Posterior vena cava (tissue), 2 donors: ENCODE results near the gene RGS9BP. TPM values are rescaled to one million over a fixed set of nuclear protein-coding genes. Genes with fewer than 3 reads are reported as not detected.
"Not testable (repeated sequence)": the region's sequence is repeated elsewhere in the genome, so short reads cannot be mapped to it uniquely, and the experiment has no call there.

ENCODE experiments used
- DNase-seq: peaks from one replicate; pipeline ENCODE4 v3.0.0-alpha.2; 2020; ENCODE audit warnings: low spot score
- intact Hi-C, 2 donors: fragments of 100-400 bp; cut with DNase I; formaldehyde crosslinking; loops; one replicate each; pipeline versions ENCODE4 v1.14.1 to v1.14.2; 2022 to 2023
- long read RNA-seq, 2 donors: library from polyadenylated mRNA; unstranded; transcript quantifications; one replicate each; pipeline ENCODE4 v2.0.0, GENCODE V29; 2020 to 2021
- total RNA-seq, 2 donors: library from RNA; stranded (reverse); fragmentation: NEBNext Ultra II Directional; extraction: Animal tissue kit (Norgen Biotek cat#: 25700); gene quantifications; one replicate each; pipeline ENCODE4 v1.2.1, GENCODE V29; 2021
- donor health status: DM: yes; HTN: yes; CAD: no.
- donor health status: DM: yes; HTN: yes; CAD: no.

RGS9BP gene, protein sequence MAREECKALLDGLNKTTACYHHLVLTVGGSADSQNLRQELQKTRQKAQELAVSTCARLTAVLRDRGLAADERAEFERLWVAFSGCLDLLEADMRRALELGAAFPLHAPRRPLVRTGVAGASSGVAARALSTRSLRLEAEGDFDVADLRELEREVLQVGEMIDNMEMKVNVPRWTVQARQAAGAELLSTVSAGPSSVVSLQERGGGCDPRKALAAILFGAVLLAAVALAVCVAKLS
- under 1 TPM; 0.14 to 0.24 TPM for total RNA-seq
- long read RNA-seq, donor 1, partial matches to known transcripts: 0 of 1 reads
- long read RNA-seq, donor 1, other reads (novel, unspliced or antisense): 0 of 1 reads
- long read RNA-seq, donor 2: 0 reads

DNA sequence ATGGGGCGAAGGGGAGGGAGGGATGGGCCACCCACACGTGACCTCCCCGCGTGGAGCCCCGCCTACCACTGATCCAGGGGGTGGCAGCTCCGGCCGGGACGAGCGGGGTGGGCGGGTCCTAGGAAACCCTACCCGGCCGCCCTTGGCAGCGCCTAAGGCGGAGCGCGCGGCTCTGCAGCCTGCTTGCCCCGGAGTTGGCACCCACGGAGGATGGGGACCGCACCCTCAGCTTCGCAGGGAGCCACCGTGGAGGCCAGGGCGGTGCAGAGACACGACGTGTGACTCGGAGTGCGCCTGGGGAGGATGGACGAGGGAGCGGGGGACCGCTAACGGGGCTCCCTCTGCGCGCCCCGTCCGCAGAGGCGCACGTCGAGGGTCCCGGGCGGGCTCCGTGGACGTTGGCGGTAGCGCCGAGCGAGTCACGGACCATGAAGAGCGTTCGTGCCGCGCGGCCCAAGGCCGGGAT, at the start of gene RGS9BP:
Gene RGS9BP, plus strand, starts transcription at position 129 of the 466 bp plus-strand sequence. CDS start 416 bp downstream, outside the sequence.
- intact Hi-C loops: no loop called here
- DNase-seq: peak; percentile 93

DNA sequence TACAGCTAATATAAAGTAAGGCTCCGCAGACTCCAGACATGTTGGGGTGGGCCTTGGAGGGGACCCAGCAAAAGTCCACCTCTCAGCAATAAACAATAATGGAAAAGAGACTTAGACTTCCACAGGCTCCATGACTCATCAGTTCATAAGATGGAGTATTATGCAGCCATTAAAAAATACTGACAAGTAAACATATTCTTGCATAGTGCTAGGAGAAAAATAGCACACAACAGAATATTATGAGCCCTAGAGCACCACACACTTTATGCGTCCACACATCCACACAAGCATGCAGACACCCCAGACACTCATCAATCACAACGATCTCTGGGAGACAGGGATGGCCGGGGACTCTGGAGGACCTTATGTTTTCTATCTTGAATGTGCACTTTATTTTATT, 48.7 kb upstream of the RGS9BP start:
- intact Hi-C loops: no loop called here
- DNase-seq: no peak

DNA sequence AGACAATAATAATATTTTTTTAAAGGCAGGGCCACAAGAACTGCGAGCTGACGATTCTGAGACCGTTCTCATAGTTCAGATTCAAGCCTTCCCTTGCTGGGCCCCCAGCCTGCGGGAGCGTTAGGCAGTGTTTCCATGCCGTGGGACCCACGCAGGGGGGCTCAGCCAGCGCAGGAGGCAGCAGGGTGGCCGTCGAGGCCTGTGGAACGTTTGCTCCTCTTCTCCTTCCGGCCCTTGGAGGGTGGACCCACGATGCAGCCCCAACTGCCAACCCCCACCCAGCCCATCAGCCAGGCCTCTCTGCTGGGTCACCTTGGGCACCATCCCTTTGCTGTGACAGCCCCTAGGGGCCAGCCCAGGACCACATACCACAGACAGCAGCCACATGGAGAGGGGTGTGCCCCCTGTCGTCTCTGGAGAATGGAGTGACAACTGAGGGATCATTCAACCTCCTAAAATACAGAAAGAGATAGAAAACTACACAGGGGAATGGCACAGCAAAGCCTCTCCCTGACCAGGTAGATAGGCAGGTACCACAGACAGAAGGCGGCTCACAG, 47.9 kb upstream of the RGS9BP start:
- intact Hi-C loops: no loop called here
- DNase-seq: no peak

DNA sequence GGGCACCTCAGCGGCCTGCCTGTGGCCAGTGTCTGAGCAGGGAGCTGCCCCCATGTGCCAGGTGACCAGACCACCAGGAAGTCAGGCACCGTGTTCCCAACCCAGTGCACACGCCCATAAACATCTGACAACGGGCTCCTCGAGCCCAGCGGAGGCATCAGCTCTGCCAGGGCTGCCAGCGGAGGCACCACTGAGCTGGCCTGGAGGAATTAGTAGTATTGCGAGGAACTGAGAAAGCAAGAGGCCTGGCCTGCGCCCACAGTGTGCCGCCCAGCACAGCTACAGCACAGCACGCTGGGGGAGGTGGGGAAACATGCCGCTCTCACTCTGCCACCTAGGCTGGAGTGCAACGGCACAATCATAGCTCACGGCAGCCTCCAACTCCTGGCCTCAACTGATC, 45.3 kb upstream of the RGS9BP start:
- no peak for DNase-seq
- intact Hi-C loops: no loop called here

DNA sequence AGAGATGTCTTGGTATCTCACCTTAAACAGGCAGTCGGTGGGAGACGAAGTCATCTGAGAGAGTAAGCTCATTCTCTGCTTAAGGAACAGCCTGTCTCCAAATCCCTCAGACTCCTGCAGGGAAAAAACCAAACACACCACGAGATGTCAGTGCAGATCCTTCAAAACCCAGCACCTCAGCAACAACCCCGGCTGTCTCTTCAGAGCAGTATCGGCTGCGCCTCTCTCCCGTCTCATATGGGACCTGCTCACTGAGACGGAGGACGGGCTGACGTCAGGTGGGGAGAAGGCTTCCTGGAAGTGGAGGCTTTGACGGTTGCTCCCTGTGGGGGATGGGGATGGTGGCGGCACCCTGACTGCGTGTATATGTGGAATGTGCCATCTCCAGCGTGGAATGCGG, 44.3 kb upstream of the RGS9BP start:
- intact Hi-C loops: no loop called here
- DNase-seq: no peak

DNA sequence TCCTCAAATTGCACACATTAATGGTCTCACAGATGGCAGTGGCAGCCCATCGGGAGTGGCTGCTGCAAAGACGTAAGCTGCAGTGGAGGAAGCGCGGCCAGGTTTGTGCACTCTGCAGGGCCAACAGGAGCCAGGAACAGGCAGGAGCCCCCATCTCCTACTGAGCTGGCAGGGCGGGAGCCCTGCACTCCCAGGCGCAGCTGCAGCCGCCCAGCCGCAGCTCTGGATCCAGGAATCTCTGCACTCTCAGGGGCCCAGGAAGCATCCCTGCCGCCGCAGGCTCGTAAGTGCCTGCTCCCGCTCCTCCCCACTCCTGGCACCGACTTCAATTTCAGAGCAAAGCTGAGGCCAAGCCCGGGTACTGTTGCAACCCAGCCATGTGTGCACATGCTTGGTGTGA, 38.2 kb upstream of the RGS9BP start:
- intact Hi-C loops: no loop called here
- no peak for DNase-seq

DNA sequence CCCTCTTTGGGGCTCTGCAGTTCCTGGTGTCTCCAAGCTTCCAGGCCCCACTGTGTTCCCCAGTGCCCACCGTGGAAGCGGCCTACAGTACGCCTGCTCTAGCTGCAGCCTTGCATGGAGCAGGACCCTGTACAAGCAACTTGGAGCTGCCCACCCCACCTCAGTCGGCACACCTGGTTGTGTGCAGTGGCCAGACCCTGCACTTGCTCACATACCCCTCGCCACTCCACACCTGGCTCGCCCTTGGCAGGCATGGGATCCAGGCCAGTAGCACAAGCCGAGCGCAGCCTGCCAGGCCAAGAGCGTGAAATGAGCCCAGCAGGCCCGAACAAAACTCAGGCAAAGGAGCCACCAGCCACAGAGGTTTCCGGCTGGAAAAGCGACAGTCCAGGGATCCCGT, 37.0 kb upstream of the RGS9BP start:
- no peak for DNase-seq
- intact Hi-C loops: no loop called here

DNA sequence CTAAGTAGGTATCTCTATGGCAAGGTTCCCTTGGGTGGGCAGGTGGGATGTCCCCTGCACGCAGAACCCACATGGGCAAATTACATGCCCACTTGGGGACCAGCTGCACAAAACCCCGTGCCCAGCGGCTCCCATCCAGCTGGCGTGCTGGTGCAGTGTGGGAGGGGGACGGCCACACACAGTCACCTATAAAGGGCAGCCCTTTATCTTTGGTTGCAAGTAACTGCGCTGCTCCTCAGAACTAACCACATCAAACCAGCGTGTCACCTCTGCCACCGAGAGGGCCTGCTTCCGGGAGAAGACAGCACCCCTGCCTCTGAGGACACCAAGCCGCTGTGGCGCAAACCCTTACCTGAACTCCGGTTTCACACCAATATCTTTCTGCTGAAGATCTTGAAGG, 32.9 kb upstream of the RGS9BP start:
- no peak for DNase-seq
- intact Hi-C loops: no loop called here

DNA sequence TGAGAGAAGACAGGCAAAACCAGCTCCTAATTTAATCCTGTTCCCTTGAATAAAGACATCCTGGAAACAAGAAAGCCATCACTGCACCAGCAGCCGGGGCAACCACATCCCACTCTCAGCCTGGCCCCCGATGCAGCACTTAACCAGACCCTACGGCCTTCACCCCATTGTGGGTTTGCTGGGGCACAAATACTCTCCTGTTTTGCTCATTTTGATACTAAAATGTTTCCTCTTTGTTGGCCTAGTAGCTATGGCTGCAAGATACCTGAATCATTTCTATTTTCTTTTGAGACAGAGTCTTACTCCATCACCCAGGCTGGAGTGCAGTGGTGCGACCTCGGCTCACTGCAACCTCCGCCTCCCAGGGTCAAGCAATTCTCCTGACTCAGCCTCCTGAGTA, 29.1 kb upstream of the RGS9BP start:
- intact Hi-C loops: no loop called here
- no peak for DNase-seq

DNA sequence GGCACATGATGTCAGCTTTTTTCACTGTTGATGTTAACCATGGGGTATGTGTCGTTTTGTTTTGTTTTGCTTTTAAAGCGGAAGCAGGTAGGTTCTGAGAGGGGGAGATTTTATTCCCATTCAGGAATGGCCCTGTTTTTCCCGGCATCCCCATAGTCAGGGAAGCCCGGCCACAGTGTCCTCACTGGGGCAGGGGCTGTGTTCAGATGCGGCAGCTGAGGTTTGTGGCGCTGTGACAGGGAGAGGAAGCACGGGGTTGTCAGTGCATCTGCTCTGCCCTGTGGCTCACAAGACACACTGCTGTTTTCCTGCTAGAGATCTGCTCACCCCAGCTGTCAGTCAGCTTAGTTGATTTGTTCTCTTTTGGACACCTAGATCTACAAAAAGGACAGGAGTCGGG, 28.3 kb upstream of the RGS9BP start:
- DNase-seq: no peak
- intact Hi-C loops: no loop called here

DNA sequence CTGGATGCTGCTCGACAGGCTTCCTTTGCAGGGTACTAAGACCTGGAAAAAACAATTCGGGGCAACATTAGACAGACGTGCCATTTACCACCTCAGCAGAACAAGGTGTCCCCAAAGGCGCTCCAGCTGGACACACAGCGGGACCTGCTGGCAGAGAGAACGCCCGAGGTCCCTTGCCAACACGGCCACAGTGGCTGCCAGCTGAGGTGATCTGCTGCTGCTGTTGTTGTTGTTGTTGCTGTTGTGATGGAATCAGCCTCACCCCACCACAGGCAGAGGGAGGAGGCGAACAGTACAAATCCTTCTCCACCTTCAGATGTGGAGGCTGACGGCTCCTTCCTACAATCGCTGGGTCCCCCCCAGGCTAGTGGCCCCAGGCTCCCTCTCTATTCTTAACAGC, 25.9 kb upstream of the RGS9BP start:
- intact Hi-C loops: no loop called here
- DNase-seq: no peak

DNA sequence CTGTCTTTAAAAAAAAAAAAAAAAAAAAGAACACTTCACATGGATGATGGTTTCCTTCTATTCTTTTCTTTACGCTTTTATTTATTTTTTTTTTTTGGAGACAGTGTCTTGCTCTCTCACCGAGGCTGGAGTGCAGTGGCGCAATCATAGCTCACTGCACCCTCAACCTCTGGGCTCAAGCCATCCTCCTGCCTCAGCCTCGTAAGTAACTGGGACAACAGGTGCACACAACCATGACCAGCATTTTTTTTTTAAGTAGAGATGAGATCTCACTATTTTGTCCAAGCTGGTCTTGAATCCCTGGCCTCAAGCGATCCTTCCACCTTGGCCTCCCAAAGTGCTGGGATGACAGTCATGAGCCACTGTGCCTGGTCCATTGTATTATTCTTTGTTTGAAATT, 25.0 kb upstream of the RGS9BP start:
- no peak for DNase-seq
- intact Hi-C loops: no loop called here

DNA sequence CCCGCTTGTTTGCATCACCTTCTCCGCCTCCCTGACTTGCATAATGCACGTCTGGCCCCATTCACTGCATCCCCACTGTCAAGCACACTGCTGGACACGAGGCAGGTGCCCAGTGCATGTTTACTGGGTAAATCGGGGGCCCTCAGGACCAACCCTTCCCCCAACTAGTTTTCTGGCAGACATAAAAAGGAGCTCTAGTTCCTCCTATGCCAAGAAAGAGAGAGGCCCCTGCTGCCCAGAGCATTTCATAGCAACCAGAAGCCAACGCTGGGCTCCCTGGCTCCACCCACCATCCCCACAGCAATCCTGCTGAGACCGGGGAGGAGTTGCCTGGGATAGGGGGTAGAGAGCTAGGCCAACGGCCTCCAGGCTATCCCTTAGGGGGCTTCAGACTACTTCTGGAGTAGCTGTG, 23.9 kb upstream of the RGS9BP start:
- intact Hi-C loops: no loop called here
- no peak for DNase-seq

DNA sequence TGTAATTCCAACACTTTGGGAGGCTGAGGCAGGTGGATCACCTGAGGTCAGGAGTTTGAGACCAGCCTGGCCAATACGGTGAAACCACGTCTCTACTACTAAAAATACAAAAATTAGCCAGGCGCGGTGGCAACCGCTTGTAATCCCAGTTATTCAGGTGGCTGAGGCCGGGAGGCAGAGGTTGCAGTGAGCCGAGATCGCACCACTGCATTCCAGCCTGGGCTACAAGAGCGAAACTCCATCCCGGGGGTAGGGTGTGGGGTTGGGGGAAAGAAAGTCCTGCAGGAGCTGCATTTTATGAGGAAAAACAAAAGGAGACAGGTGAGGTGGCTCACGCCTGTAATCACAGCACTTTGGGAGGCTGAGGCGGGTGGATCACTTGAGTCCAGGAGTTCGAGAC, 23.3 kb upstream of the RGS9BP start:
- intact Hi-C loops, DNase-seq: not testable (repeated sequence)

DNA sequence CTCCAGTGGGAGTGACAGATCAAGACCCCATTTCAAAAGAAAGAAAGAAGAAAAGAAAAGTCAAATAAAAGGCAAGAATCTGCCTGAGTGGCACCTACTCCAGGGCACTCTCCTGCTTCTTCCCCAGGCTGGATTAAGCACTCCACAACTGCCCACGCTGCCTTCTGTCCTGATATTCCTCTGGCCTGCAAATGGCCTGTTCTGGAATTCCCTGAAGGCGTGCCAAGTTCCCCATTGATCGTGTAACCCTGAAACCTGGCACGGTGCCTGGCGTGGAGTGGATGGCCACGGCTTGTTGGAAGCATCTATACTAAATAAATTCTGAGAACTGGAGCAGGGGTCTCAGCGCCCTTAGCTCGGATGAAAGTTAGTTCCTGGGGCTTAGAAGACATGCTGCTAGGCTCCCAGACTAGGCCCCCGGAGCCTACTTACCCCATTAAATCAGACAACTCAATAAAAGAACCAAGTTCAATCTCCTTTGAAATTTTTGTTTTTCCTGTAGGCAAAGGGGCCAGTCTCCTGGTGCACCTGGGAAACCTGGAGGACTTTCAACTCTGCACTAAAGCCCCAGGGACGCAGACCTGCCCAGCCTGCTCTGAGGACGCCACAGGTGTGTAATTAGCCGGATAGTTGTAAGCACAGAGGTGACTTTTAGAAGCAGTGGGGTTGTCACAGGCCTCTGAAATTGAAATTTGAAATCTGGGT, 22.6 kb upstream of the RGS9BP start:
- intact Hi-C loops: no loop called here
- no peak for DNase-seq

DNA sequence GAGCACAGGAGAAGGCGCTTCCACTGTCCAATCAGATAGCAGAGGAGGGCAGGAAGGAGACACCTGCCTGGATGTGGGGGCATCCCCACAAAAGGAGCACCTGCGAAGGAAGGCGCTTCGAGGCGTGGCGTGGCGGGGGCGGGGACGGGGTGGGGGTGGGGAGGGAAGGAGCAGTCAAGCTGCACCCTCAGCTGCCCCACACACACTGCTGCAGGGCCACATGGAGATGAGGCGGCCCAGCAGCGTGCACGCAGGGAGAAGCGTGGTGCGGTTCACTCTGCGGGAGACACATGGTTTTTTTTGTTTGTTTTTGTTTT, 22.1 kb upstream of the RGS9BP start:
- intact Hi-C loops: no loop called here
- no peak for DNase-seq

DNA sequence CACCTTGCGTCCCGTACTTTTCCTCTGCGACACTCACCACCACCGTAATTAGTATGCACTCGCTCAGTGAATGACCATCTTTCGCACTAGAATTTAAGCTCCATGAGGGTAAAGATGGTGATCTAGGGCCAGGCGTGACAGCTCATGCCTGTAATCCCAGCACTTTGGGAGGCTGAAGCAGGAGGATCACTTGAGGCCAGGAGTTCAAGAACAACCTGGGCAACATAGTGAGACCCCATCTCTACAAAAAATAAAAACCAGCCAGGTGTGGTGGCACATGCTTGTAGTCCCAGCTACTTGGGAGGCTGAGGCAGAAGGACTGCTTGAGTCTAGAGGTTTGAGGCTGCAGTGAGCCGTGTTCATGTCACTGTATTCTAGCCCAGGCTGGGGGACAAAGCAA, 19.3 kb upstream of the RGS9BP start:
- DNase-seq, intact Hi-C loops: not testable (repeated sequence)

DNA sequence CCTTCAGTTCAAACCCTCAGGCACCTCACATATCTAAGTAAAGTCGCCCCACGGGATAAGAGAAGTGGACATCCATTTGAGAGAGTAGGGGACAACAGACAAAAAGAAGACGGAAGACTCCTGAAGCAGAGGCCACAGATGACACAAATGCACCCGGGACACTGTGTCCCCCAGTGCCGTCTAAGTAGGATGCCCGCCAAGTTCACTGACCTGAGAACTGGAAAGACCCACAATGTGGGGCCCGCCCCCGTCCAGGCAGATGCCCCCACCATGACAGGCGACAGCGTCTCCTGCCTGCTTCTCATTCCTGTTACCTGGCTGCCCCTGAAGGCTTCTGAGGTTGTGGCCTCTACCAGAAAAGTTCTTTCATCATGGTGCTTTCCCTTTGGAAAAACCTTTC, 17.6 kb upstream of the RGS9BP start:
- no peak for DNase-seq
- intact Hi-C loops: no loop called here

DNA sequence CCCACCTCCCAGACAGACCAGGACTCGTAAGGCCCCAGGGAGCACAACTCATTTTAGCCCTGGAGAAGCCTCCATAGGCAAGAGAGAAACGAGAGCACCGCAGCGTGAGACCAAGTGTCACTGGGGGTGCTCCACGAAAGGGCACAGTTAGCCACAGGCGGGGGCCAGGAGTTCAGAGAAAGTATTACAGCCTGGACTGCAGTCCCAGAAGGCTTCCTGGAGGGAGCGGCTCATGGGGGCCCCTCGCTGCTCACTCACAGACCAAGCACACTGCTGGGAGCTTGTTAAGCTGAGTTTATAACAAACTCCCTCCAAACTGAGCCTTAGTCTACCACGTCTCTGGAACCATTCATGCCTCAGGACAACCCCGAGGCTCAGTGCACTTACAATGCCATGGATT, 17.1 kb upstream of the RGS9BP start:
- intact Hi-C loops: no loop called here
- no peak for DNase-seq

DNA sequence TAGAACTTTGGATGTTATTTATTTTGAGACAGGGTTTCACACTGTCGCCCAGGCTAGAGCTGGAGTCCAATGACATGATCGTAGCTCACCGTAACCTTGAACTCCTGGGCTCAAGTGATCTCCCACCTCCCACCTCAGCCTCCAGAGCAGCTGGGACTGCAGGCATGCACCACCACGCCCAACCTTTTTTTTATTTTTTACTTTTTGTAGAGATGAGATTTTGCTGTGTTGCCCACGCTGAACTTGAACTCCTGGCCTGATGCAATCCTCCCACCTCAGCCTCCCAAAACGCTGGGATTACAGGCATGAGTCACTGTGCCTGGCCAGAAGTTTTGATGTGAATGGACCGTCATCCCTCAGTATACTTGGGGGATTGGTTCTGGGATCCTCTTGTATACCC, 14.3 kb upstream of the RGS9BP start:
- intact Hi-C loops: no loop called here
- no peak for DNase-seq

DNA sequence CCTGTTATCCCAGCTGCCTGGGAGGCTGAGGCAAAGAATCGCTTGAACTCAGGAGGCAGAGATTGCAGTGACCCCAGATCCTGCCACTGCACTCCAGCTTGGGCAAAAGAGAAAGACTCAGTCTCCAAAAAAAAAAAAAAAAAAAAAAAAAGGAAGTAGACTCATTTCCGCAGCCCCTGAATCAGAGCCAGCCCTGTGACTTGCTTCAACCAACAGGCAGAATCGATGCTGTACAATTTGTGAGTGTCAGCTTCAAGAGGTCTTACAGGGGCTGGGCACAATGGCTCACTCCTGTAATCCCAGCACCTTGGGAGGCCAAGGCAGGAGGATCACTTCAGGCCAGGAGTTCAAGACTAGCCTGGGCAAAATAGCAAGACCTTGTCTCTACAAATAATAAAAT, 13.5 kb upstream of the RGS9BP start:
- no peak for DNase-seq
- intact Hi-C loops: no loop called here
